Cortex of kidney (tissue), 1 donor: ENCODE results near the gene RPP14.

ENCODE experiments used
- DNase-seq: peaks from one replicate; lab custom pipeline; 2025; lab: John Stamatoyannopoulos, UW

RPP14 gene

DNA sequence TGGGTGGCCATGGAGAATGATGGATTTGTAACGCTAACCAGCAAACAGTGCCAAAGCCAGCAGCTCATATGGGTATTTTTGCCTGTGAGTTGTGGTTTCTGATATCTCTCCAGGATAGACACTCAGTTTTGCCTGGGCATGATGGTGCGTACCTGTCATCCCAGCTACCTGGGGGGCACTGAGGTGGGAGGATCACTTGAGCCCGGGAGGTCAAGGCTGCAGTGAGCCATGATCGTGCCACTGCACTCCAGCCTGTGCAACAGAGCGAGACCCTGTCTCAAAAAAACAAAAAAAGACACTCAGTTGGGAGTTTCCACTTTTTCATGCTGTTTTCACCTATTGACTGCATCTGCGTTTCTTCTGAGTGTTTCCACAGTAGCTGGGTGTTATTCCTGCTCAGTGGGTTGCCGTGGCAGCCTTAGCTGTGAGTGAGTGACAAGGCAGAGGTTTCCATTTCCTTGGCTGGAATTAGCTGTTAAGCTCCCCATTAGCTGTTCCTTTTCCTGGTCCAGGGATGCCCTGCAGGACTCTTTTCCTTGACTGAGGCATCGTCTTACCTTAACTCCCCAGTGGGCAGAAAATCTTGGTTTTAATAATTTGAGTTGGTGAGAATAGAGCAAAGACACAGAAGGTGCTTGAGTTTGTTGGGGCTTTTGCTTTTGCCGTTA, 14.2 kb upstream of the RPP14 start:
- DNase-seq = no peak

DNA sequence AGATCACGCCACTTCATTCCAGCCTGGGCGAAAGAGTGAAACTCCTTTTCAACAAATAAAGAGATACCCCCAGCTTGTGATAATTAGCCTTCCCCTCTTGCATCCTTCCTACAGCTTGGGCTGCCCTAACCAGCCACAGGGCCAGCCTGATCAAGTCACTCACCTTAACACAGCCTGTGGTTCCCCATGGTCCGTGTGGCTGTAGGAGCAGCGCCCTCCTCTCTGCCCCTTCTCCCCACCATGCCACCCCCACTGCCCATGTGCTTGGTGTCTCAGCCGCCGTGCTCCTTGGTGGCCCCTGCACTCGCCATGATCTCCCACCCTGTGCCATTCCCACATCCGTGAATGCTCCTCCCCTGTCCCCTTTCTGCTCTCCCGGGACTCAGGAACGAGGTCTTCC, 13.2 kb upstream of the RPP14 start:
- no peak for DNase-seq

DNA sequence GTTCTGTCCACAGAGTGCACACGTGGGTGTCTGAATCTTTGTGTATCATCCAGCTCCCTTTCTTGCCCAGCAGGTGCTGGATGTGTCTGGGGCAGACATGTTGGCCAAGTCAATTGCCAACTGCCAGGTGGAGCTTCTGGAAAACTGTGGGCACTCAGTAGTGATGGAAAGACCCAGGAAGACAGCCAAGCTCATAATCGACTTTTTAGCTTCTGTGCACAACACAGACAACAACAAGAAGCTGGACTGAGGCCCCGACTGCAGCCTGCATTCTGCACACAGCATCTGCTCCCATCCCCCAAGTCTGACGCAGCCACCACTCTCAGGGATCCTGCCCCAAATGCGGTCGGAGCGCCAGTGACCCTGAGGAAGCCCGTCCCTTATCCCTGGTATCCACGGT, 12.5 kb upstream of the RPP14 start:
- no peak for DNase-seq

DNA sequence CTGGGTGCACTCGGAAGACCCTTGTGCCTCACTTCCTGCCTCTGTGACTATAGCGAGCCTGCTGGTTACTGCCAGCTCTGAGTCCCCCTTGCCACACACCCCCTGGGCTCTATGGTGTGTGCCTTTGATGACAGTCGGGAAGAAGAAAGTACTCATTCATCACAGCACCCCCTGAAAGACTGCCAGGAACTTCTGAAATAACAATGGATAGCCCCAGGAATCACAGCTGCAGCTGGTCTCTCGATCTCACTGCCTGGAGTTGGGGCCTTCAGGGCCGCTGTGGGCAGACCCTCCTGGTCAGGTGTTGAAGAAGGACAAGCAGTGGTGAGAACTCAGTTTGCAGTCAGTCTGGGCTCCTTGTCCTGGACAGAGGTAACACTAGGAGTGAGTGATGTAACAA, 9.8 kb upstream of the RPP14 start:
- no peak for DNase-seq

DNA sequence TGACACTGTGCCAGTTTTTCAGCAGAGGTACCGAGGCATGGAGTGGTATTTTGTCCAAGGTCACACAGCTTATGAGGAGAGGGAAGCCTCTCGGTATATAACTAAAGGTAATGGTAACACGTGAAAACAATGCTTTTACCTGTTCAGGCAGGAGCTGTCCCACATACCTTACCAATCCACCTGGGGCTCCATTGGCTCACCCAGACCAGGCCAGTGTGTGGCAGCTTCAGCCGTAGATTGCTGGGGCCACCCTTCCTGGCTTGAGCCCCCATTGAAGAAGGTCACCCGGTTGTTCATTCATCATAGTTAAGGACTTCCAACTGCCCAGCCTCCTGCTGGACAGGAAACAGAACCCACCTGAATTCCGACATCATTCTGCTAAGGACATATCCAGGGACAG, 9.2 kb upstream of the RPP14 start:
- DNase-seq = no peak

DNA sequence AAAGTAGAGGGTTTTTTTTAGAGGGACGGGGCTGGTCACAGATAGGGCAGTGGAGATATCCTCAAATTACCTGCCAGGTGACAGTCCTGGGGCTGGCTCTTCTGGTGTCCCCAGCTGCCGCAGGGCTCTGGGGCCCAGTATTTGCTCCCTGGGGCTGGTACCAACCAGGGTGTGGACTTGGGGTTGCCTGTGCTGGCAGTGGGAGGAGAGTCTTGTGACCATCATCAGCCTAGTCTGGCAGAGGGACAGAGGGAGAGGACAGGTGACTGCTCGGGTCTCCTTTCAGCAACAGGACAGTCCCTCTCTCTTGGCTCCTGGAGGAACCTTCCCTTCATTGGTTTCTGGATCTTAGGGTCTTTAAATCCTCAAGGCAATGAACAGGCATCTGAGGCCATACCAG, 7.9 kb upstream of the RPP14 start:
- DNase-seq = no peak

DNA sequence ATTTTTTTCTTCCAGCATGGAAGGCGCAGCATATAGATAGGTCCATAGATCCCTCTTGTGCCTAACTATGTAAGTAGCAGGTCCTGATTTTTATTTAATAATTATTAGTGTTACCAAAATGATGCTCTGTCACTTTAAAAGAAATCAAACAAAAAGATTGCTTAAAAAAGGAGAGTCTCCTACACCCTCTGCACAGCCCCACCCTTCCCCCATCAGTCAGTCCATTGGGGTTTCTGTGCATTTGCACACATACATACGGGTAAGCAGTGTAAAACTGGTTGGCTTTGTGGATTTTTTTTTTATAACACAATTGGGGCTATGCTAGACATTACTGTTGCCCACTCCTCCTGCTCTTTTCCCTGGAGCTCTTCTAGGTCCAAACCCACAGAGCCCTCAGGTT, 7.0 kb upstream of the RPP14 start:
- DNase-seq = no peak

DNA sequence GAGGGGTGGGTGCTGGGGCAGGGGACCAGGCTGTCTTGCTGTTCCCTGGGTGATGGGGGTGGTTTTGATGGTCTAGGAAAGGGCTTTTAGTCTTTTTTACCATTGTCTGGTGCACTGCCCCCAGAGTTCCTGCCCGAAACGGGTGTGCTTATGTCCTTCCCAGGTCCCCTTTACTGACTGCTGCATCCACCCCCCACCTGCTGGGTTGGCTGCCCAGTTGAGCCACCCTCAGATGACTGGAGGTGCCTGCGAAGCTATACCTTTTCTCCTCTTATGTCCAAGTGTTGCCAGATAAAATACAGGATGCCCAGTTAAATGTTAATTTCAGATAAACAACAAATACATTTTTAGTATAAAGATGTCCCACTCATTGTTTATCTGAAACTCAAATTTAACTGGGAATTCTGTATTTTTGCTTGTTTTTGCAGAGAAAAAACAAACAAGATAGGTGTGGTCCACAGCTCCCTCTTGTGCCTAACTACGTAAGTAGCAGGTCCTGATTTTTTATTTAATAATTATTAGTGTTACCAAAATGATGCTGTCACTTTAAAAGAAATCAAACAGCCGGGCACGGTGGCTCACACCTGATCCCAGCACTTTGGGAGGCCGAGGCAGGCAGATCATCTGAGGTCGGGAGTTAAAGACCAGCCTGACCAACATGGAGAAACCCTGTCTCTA, 6.1 kb upstream of the RPP14 start:
- no peak for DNase-seq

DNA sequence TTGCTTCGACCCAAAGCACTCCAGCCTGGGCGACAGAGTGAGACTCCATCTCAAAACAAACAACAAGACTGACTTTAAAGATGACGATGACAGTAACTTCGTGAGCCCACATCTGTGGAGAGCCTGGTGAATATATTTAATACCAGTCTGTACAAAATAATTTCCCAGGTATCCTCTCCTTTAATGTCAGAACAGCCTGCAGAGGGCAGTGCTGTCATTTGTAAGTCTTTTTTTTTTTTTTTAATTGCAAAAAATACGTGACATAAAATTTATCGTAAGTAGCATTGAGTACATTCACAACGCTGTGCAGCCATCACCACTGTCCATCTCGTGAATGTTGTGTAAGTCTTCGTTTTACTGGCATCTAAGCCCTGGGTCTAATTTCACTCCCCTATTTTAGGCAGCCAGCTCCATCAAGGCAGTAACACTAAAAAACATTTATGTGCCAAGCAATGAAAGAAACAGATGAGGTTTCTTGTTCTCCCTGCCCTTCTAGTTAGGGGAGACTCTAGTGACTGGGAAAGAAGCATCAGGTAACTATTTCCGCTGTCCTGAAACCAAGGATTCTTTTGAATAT, 1.7 kb downstream of the RPP14 start:
- no peak for DNase-seq

DNA sequence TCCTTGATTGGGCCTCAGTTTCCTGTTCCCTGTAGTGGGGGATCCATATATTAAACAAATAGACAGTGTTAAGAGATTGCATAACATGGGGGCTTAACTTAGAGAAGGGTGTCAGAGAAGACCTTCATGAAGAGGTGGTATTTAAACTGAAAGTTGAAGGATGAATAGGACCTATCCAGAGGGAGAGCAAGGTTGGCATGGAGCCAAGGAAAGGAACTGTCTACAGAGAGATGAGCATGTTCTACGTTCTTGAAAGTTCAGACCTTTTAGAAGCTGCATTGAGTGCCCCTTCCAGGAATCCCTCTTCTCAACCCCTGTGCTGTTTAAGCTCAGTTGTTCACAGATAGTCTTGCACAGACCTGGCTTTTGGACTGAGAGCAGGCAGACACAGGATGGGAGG, 2.7 kb downstream of the RPP14 start:
- no peak for DNase-seq

DNA sequence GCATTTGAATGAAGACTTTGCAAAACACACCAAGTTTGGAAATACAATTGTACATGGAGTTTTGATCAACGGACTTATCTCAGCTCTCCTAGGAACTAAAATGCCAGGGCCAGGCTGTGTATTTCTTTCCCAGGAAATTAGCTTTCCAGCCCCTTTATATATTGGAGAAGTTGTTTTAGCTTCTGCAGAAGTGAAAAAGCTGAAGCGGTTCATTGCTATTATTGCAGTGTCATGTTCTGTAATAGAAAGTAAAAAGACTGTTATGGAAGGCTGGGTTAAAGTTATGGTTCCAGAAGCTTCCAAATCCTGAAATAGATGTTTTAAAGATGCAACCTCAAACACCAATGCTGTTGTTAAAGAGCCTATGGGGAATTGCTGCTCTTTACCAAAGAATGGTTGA, 11.8 kb downstream of the RPP14 start:
- no peak for DNase-seq

DNA sequence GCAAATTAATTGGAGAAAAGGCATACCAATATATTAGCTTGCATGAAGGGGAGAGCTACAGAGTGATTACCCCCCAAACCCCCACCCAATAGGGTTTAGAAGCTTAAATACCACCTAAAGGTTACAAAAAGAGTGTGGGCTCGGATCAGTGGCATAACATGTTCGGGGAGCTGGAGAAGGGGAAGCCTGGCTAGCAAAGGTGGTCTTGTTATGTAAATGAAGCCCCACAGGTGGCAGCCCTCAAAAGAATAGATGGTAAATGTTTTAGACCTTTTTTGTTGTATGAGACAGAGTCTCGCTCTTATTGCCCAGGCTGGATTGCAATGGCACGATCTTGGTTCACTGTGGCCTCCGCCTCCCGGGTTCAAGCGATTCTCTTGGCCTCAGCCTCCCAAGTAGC, 15.7 kb downstream of the RPP14 start:
- DNase-seq = no peak

DNA sequence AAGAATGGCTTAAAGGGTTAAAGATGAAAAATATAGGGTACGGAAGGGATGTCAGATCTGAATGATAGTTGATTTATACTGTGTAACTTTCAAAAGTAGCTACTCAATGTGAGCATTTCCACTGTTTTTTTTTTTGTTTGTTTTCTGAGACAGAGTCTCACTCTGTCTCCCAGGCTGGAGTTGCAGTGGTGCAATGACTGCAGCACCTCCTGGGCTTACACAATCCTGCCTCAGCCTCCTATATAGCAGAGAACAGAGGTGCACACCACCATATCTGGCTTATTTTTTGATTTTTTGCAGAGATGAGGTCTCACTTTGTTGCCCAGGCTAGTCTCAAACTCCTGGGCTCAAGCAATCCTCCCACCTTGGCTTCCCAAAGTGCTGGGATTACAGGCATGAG, 16.7 kb downstream of the RPP14 start:
- no peak for DNase-seq

DNA sequence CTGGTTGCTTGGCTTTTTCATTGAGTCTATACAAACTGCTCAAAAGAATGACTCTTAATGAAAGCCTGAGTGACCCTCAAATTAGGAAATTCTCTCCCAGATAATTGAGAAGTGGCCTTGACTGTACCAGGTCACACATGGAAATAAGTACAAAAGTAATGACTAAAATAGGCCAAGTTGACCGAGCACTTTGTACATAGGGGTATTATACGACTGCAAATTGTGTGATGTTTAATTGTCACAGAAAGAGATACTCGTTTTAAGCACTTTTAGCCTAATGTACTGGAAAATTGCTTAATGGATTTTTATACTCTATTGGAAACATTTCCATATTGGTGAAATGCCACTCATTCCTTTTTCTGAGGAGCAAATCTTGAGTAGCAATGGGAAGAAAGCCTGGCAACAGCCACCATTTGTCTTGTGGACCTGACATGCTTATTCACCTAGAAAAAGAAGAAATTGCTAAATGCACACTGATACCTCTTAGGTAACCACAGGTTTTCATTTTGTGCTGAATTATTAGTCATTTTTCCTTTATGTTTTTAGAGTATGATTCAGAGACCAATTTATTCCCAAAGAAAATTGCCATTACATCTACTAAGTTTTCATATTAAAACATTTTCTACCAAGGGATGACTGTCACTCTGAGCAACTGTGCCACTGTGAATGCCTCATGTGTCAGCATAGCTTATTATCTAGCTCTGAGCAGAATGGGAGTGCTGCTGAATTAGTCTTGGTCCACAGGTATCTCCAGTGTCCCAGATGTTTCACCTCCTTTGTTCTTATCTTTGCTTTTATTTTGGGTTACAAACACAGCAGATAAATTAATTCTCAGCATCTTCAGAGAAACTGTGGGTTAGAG, 17.7 kb downstream of the RPP14 start:
- DNase-seq = no peak

DNA sequence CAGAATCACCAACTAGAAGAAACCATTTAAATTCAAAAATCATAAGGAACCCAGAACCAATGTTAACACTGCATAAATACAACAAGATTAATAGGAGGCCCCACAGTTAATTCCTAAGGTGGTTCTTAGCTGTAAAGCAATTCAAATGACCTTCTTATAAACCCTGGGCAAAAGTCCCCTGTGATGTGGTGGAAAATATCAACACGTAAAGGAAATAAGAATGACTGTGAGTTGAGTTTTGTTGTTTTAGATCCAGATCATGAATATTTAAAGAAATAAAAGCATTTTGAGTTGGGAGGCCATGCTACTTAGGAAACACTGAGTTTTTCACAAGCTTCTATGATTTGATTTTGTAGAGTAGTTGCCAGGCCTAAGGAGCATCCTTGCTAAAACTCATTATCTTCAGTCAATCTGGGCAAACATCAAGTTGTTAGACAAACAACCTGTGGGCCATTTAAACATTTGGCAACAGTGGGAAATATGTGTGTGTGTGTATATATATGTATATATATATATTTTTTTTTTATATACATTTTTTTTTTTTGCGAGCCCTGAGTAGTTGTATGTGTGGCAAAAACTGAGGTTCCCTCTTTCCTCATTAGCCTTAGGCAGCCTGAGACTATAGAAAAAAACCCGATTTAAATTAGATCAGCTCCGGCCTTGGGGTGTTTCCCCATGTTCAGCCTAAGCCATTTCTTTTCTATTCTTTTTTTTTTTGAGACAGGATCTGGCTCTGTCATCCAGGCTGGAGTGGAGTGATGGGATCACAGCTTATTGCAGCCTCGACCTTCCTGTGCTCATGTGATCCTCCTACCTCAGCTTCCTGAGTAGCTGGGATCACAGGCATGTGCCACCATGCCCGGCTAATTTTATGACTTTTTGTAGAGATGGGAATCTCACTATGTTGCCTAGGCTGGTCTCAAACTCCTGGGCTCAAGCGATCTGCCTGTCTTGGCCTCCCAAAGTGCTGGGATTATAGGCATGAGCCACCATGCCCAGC, 18.6 kb downstream of the RPP14 start:
- no peak for DNase-seq

DNA sequence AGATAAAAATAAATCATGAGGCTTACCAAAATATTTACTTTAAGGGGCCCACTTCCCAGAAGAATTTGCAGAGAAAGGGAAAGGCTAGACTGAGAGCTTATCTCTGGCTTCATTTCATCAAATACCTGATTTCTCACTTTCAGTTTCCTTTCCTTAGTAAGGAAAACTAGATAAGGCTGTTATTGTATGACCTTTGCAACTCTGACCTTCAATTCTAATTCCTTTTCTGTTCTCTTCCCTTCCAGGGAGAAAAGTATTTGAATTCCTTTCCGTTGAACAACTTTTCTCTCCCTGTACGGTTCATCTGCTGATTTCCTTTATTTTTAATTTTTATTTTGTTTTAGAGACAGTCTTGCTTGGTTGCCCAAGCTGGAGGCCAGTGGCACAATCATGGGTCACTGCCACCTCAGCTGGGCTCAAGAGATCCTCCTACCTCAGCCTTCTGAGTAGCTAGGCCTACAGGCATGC, 19.5 kb downstream of the RPP14 start:
- no peak for DNase-seq

DNA sequence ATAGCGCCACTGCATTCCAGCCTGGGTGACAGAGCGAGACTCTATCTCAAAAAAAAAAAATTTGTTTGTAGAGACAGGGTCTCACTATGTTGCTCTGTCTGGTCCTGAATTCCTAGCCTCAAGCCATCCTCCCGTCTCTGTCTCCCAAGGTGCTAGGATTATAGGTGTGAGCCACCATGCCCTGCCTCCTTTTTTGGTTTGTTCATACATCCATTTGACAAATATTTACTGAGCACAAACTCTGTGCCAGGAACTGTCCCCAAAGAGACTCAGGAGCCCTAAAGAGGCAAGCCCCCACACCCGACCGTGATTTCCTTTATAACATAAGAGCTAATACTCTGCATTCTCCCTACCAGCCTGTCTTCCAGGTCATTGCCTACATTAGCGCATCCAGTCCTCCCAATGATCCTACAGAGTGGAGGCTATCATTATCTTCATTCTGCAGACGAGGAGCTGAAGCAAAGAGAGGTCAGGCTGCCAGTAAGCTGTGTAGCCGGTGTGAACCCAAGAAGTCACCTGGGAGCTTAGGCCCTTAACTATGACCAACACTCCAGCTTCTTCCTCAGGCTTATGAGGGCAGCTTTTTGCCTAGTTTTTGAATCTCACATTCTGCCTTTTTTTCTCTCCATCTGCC, 20.3 kb downstream of the RPP14 start:
- no peak for DNase-seq

DNA sequence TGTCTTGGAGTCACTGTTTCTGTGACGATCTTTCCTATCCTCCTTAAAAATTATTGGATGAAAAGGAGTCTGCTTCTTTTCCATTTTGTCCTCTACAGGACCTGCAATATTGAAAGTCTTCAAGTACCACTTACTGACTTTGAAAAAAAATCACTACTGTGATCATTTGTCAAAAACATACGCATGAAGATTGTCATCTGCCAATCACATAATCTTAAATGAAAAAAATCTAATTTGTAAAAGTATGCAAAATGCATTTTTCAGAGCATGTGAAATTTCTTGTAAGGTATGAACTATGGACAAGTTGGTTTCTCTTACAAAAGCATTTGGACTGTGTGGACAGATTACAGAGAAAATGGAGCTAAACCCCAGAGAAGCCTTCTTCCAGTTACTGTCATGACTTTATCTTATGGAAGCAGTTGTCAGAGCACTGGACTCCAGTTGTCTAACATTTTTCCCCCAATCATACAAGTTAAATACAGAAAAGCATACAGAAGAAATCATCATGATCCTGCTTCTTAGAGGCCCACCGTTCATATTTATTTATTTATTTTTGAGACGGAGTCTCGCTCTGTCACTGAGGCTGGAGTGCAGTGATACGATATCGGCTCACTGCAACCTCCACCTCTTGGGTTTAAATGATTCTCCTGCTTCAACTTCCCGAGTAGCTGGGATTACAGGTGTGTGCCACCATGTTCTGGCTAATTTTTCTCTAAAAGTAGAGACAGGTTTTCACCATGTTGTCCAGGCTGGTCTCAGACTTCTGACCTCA, 23.3 kb downstream of the RPP14 start:
- DNase-seq = no peak

DNA sequence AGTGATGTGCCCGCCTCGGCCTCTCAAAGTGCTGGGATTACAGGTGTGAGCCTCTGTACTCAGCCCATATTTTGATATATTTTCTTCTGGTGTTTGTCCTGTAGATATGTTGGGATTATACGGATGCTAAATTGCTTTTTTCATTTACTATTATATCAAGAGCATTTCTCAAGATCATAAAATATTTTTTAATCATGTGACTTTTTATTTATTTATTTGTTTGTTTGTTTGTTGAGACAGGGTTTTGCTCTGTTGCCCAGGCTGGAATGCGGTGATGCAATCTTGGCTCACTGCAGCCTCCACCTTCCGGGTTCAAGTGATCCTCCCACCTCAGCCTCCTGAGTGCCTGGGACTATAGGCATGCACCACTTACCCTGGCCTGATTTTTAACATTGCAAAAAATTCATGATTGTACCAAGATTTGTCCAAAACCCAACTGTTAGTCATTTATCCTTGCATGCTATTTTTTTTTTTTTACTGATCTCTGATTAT, 23.9 kb downstream of the RPP14 start:
- no peak for DNase-seq

DNA sequence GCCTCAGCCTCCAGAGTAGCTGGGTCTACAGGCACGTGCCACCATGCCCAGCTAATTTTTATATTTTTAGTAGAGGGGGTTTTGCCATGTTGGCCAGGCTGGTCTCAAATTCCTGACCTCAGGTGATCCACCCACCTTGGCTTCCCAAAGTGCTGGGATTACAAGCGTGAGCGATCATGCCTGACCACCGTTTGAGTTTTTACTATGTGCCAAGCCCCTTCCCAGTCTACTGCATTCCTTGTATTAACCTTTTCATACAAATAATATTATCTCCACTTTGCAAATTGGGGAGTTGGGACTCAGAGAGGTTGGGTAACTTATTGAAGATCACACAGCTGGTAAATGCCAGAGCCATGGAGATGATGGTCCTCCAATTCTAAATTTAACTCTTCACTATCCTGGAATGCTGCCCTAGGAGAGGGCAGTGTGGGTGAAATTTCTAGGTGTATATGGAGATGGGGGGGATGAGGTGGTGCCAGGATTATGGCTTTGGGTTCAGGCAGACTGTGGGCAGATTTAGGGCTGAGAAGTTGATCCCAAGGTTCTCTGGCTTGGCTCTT, 25.6 kb downstream of the RPP14 start:
- no peak for DNase-seq
